Stimulated activated CD4-positive, alpha-beta T cell treated with anti-CD3 and anti-CD28 coated beads, Interleukin-1b, Interleukin-23, amount 100 ng/mL, for 24 hours (primary cell): ENCODE measurements around the gene MYOD1.

Source experiments
- DNase-seq, 4 experiments: peaks; one replicate each; pipeline ENCODE4 v3.0.0-alpha.2; 2020; ENCODE audit warnings: low read depth in 4 of 4, low spot score in 1 of 4

The MYOD1 gene

GRCh38 chr11:17769218-17769617 is 49.8 kb downstream of the MYOD1 start:
- no peak for DNase-seq

DNA sequence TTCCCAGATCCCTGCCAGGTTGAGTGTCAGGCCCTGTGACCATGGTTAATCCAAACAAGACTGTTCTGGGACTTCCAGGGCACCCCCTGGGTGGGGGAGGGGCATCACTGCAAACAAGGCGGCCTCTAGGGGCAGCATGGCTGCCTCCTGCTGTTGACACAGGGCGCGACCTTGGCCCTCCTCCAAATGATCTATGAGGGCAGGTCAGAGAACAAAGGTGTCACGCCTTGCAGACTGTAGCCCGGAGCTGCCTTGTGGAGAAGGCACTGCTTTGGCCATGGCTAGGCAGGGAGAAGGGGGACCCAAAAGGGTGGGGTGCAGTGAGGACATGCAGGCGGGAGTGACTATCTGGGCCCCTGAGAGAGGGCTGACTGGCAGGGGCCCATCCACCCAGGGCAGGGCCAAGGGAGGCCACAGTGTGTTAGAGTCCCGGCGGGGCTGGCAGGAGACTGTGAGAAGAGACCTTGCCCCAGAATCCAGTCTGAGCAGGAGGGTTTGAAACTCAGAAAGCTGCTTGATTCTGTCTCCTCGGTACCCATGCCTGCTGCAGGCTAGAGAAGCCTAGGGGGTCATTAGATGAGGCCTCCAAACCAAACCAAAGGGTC is 50.8 kb downstream of the MYOD1 start:
- no peak for DNase-seq

DNA sequence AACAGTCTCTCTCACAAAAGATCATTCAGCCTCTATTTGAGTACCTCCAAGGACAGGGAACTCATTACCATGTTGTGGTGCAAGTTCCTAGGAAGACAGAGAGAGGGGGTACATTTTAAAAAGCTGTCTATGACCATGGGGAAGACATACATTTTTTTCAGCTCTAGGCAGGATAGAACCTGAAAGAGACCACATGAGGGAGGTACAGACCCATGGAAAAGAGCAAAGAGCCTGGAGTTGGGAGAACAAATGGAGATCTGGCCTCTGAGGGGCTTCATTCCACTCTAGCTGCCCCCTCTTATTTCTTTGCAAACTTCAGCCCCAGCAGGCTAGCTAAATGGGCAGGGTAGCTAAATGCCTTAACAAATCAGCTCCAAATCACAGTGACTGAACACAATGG is 51.5 kb downstream of the MYOD1 start:
- DNase-seq: no peak

DNA sequence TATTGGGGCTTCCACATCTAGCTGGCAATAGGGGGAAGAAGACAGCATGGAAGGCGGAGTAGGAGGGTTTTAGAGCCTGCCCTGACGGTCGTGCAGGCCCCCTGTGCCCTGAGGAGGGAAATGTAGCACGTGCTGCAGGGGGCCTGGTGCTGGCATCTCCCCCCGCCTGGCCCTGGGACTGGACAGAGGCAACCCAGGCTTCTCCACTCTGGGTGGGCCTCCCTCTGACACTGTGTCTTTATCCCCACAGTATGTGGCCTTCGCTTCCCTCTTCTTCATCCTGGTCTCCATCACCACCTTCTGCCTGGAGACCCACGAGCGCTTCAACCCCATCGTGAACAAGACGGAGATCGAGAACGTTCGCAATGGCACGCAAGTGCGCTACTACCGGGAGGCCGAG is 52.0 kb downstream of the MYOD1 start:
- no peak for DNase-seq
